Measurements from ENCODE around the gene LRPAP1. TPM values are rescaled to one million over a fixed set of nuclear protein-coding genes. Genes with fewer than 3 reads are reported as not detected.
A peak's percentile ranks its signal among the peaks of the same experiment; 100 is the strongest.

LRPAP1 gene
- total and polyA plus RNA-seq, 8 donors: 31.5 to 92.0 (median 52.8) TPM

GRCh38 chr4:3530663-3531254, 1.5 kb downstream of the LRPAP1 start:
- H3K9me3 ChIP-seq: no peaks in the 10 kb centered on the region
- H3K27me3 ChIP-seq: no peaks in the 10 kb centered on the region
- peaks cover 25 to 62% (median 50%) of the 10 kb centered on the region in 4 donors for H3K4me1 ChIP-seq
- peak overlapping the region; percentile 74 to 99 (median 86) for H3K4me3 ChIP-seq
- no peak for TF ChIP-seq EP300 (IDR thresholded peaks at IDR 0.05)
- TF ChIP-seq POLR2A (IDR thresholded peaks at IDR 0.05): no peak
- TF ChIP-seq CTCF (IDR thresholded peaks at IDR 0.05): no peak
- no peak for TF ChIP-seq POLR2AphosphoS5 (IDR thresholded peaks at IDR 0.05)
- intact Hi-C loops (cut with DNase I; ENCODE audit: low total_unique reads): no loop called here
- DNase-seq: peak in 1 of 2 donors; percentile 17
- 64 to 81% (median 74%) methylated on average over 10 to 18 of the region's 18 CpGs for WGBS, 5 donors
- H3K27ac ChIP-seq: no peak overlapping the region
- H3K36me3 ChIP-seq: peaks cover 9 to 45% (median 37%) of the 10 kb centered on the region in 4 donors

GRCh38 chr4:3530051-3530450, 2.2 kb downstream of the LRPAP1 start:
- TF ChIP-seq POLR2AphosphoS5 (IDR thresholded peaks at IDR 0.05) (no peak), EP300 (IDR thresholded peaks at IDR 0.05) (no peak), CTCF (IDR thresholded peaks at IDR 0.05) (no peak), POLR2A (IDR thresholded peaks at IDR 0.05) (no peak)
- Histone ChIP-seq H3K9me3 (no peaks in the 10 kb centered on the region), H3K4me1 (peaks cover 25 to 63% (median 50%) of the 10 kb centered on the region in 4 donors), H3K27me3 (no peaks in the 10 kb centered on the region), H3K27ac (no peak overlapping the region), H3K36me3 (peaks cover 11 to 52% (median 44%) of the 10 kb centered on the region in 4 donors), H3K4me3 (peak overlapping the region in 3 of 4 donors; percentile 76 to 99 (median 96))
- intact Hi-C loops (cut with DNase I; ENCODE audit: low total_unique reads): no loop called here
- peak in 1 of 2 donors; percentile 2 for DNase-seq
- WGBS, 5 donors: 83 to 94% (median 88%) methylated on average over 16 of the region's 16 CpGs

- peaks cover 18 to 59% (median 51%) of the 10 kb centered on the region in 4 donors for H3K36me3 ChIP-seq
- H3K27me3 ChIP-seq: no peaks in the 10 kb centered on the region
- intact Hi-C loops (cut with DNase I; ENCODE audit: low total_unique reads): no loop called here
- 82 to 89% (median 88%) methylated on average over 12 of the region's 12 CpGs for WGBS, 5 donors
- no peak for TF ChIP-seq EP300 (IDR thresholded peaks at IDR 0.05)
- TF ChIP-seq CTCF (IDR thresholded peaks at IDR 0.05): no peak
- H3K27ac ChIP-seq: no peak overlapping the region
- no peaks in the 10 kb centered on the region for H3K9me3 ChIP-seq
- DNase-seq: peak in 1 of 2 donors; percentile 34
- no peak overlapping the region for H3K4me3 ChIP-seq
- peaks cover 25 to 63% (median 50%) of the 10 kb centered on the region in 4 donors for H3K4me1 ChIP-seq
Measured at GRCh38 chr4:3529363-3529762, 2.9 kb downstream of the LRPAP1 start.

GRCh38 chr4:3527914-3528876, 4.0 kb downstream of the LRPAP1 start:
- peak in 1 of 2 donors; percentile 3 for DNase-seq

More at GRCh38 chr4:3527914-3528876, 4.0 kb downstream of the LRPAP1 start:
- Histone ChIP-seq H3K36me3 (peaks cover 30 to 71% (median 62%) of the 10 kb centered on the region in 4 donors), H3K4me3 (no peak overlapping the region), H3K27me3 (no peaks in the 10 kb centered on the region), H3K4me1 (peaks cover 25 to 62% (median 49%) of the 10 kb centered on the region in 4 donors), H3K9me3 (no peaks in the 10 kb centered on the region), H3K27ac (no peak overlapping the region)
- TF ChIP-seq CTCF (IDR thresholded peaks at IDR 0.05): no peak
- no peak for TF ChIP-seq EP300 (IDR thresholded peaks at IDR 0.05)
- TF ChIP-seq POLR2A (IDR thresholded peaks at IDR 0.05): no peak
- intact Hi-C loops (cut with DNase I; ENCODE audit: low total_unique reads): no loop called here
- 91 to 93% (median 92%) methylated on average over 18 to 27 of the region's 27 CpGs for WGBS, 5 donors

All from stomach (tissue), 9 donors.